Loucy (cell line): ENCODE data around the gene CORO2B.

Source experiments
- H2AFZ ChIP-seq: fragments of 200-600 bp; sonication (generic); 2 replicates; pipeline ENCODE4 v1.6.0; 2016; ENCODE audit warnings: antibody characterized with exemption, mild to moderate bottlenecking, low read length, moderate library complexity
- H3F3A ChIP-seq: fragments of 200-600 bp; 2 replicates; pipeline ENCODE4 v1.6.0; 2016; ENCODE audit warnings: antibody characterized with exemption, low read depth, mild to moderate bottlenecking
- H3K27me3 ChIP-seq: fragments of 200-600 bp; sonication (generic); 2 replicates; pipeline ENCODE4 v1.6.1; 2014; ENCODE audit warnings: low read length, mild to moderate bottlenecking; ENCODE audit not compliant: insufficient read depth, poor library complexity, severe bottlenecking
- H3K36me3 ChIP-seq: fragments of 200-600 bp; sonication (generic); 2 replicates; pipeline ENCODE4 v1.6.1; 2016; ENCODE audit warnings: low read length; ENCODE audit not compliant: insufficient read depth
- H3K4me1 ChIP-seq: fragments of 200-600 bp; sonication (generic); 2 replicates; pipeline ENCODE4 v1.5.1; 2014; ENCODE audit warnings: low read length, mild to moderate bottlenecking; ENCODE audit not compliant: insufficient read depth, poor library complexity, severe bottlenecking
- H3K4me2 ChIP-seq: fragments of 200-600 bp; sonication (generic); 2 replicates; pipeline ENCODE4 v1.6.0; 2014; ENCODE audit warnings: antibody characterized with exemption, low read length, low read depth, mild to moderate bottlenecking; ENCODE audit not compliant: poor library complexity, severe bottlenecking
- H3K4me3 ChIP-seq: fragments of 200-600 bp; sonication (generic); 2 replicates; pipeline ENCODE4 v1.5.1; 2014; ENCODE audit warnings: low read length, mild to moderate bottlenecking, mixed read lengths; ENCODE audit not compliant: poor library complexity, severe bottlenecking
- H3K79me2 ChIP-seq: fragments of 200-600 bp; sonication (generic); 2 replicates; pipeline ENCODE4 v1.6.1; 2014; ENCODE audit warnings: low read length; ENCODE audit not compliant: insufficient read depth
- H3K9ac ChIP-seq: fragments of 200-600 bp; sonication (generic); 2 replicates; pipeline ENCODE4 v1.6.0; 2014; ENCODE audit warnings: mild to moderate bottlenecking, low read depth, low read length, moderate library complexity; ENCODE audit not compliant: poor library complexity, severe bottlenecking
- H3K9me2 ChIP-seq: fragments of 200-600 bp; sonication (generic); replicated peaks from 2 replicates; pipeline ENCODE4 v1.6.1; 2016; ENCODE audit warnings: low read depth, low read length, mixed read lengths
- H3K9me3 ChIP-seq: fragments of 200-600 bp; sonication (generic); 2 replicates; pipeline ENCODE4 v1.6.1; 2014; ENCODE audit warnings: mild to moderate bottlenecking, antibody characterized with exemption, low read length, low read depth; ENCODE audit not compliant: insufficient read depth
- H4K20me1 ChIP-seq: fragments of 200-600 bp; sonication (generic); 2 replicates; pipeline ENCODE4 v1.6.0; 2014; ENCODE audit warnings: antibody characterized with exemption, low read length, mild to moderate bottlenecking; ENCODE audit not compliant: insufficient read depth, poor library complexity, severe bottlenecking
- EZH2phosphoT487 ChIP-seq: fragments of 200-600 bp; IDR thresholded peaks from 2 replicates; pipeline ENCODE4 v1.6.1; 2018; ENCODE audit warnings: antibody characterized with exemption, mild to moderate bottlenecking, moderate library complexity, borderline replicate concordance
- TF ChIP-seq, protein P1 (sequence below): fragments of 200-600 bp; sonication (generic); conservative IDR thresholded peaks from 2 replicates; pipeline ENCODE4 v1.5.1; 2014; ENCODE audit warnings: mild to moderate bottlenecking, antibody characterized with exemption, low read length

The CORO2B gene

DNA sequence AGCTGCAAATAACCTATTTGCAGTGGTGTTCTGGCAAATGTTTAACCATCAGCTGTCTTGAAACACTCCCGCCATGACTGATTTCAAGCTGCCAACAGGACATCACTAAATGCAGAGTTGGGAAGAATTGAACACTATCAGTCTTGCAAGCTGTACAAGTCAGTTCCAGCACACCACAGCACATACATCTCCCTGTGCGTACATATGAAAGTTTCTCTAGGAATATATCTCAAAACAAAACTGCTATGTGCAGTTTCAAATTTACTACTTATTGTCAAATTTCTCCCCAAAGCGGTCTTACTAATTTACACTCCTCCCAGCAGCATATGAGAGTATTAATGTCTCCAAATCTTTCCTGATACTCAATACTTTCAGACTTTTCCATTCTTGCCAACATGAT lies 30.4 kb upstream of the CORO2B start:
- Histone ChIP-seq H3K4me1 (no peaks in the 10 kb centered on the region), H3K79me2 (no peaks in the 10 kb centered on the region), H3K27me3 (no peaks in the 10 kb centered on the region), H3K9me2 (no peaks in the 10 kb centered on the region), H3K9ac (no peak overlapping the region), H3F3A (no peaks in the 10 kb centered on the region), H3K4me3 (no peak overlapping the region), H2AFZ (no peak overlapping the region), H3K36me3 (no peaks in the 10 kb centered on the region), H4K20me1 (no peaks in the 10 kb centered on the region), H3K9me3 (no peaks in the 10 kb centered on the region), H3K4me2 (no peak overlapping the region)
- TF ChIP-seq EZH2phosphoT487: no peak
- TF ChIP-seq, protein P1, sequence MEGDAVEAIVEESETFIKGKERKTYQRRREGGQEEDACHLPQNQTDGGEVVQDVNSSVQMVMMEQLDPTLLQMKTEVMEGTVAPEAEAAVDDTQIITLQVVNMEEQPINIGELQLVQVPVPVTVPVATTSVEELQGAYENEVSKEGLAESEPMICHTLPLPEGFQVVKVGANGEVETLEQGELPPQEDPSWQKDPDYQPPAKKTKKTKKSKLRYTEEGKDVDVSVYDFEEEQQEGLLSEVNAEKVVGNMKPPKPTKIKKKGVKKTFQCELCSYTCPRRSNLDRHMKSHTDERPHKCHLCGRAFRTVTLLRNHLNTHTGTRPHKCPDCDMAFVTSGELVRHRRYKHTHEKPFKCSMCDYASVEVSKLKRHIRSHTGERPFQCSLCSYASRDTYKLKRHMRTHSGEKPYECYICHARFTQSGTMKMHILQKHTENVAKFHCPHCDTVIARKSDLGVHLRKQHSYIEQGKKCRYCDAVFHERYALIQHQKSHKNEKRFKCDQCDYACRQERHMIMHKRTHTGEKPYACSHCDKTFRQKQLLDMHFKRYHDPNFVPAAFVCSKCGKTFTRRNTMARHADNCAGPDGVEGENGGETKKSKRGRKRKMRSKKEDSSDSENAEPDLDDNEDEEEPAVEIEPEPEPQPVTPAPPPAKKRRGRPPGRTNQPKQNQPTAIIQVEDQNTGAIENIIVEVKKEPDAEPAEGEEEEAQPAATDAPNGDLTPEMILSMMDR: no peak

DNA sequence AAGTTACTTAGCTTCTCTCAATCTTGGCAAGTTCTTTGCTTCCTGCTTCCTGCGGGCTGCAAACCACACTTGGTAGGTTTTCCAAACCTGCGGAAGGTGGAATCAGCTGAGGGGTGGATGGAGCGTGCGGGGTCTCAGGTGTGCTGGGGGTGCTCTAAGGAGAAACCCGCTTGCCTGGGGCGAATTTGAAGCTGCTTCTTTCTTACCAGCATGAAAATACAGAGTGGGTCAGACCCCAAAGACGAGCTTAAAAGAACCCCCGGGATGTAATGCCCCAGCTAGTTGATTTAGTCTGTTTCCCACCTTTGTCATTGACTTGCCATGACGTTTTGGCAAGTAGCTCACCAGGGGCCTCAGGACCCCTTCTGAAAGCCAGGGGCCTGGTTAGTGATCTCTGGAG lies 28.8 kb upstream of the CORO2B start:
- Histone ChIP-seq H2AFZ (no peak overlapping the region), H3K4me2 (no peak overlapping the region), H3K9ac (no peak overlapping the region), H3K36me3 (no peaks in the 10 kb centered on the region), H3K27me3 (no peaks in the 10 kb centered on the region), H3K4me3 (no peak overlapping the region), H4K20me1 (no peaks in the 10 kb centered on the region), H3K9me2 (no peaks in the 10 kb centered on the region), H3K9me3 (no peaks in the 10 kb centered on the region), H3K79me2 (no peaks in the 10 kb centered on the region), H3F3A (no peaks in the 10 kb centered on the region), H3K4me1 (no peaks in the 10 kb centered on the region)
- TF ChIP-seq, protein P1: no peak
- TF ChIP-seq EZH2phosphoT487: no peak

DNA sequence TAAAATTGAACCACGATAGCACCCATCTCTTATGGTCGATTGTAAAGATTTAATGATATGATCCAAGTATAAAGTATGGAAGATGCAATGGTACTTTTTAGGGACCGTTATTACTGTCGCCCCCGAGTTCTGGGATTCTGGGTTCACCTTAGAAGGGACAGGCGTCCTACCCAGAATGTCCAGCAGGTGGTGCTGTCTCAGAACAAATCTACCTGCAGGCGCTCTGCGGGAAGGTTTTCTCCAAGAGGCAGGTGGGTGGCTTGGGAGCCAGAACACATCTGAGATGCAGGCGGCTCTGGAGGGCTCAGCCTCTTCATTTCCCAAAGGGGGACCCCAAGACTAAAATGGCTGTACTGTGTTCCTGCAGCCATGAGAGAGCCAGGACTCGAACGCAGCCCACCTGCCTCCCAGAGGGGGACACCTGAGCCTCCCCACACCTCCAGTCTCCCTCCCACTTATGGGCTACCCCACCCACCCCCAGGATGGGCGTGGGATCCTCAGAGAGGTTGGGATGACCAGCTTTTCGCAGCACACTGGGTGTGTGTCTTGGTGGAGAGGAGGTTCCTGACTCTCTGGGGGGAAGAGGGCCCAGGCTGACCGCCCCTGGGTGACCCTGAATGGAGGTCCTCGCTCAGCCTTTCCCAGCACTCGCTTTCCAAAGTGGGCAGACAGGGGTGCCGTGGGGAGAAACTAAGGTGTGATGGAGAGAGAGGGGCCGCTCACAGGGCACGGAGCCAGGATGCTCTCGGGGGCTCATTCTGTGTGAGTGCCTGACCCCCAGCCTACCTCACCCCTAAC lies 28.1 kb upstream of the CORO2B start:
- Histone ChIP-seq H3F3A (no peaks in the 10 kb centered on the region), H3K36me3 (no peaks in the 10 kb centered on the region), H4K20me1 (no peaks in the 10 kb centered on the region), H3K9me2 (no peaks in the 10 kb centered on the region), H2AFZ (no peak overlapping the region), H3K4me3 (no peak overlapping the region), H3K27me3 (no peaks in the 10 kb centered on the region), H3K4me2 (no peak overlapping the region), H3K79me2 (no peaks in the 10 kb centered on the region), H3K9me3 (no peaks in the 10 kb centered on the region), H3K9ac (no peak overlapping the region), H3K4me1 (no peaks in the 10 kb centered on the region)
- TF ChIP-seq EZH2phosphoT487: no peak
- TF ChIP-seq, protein P1: peak; percentile 96
